T-helper 2 cell treated with Interferon-gamma antibody and Interleukin-4, amounts not matched to agents 100 ng/mL and 5 ng/mL, for 36 hours (primary cell): ENCODE measurements around the gene PSMD1. TPM values are rescaled to one million over a fixed set of nuclear protein-coding genes. Genes with fewer than 3 reads are reported as not detected.
"Not testable (repeated sequence)": the region's sequence is repeated elsewhere in the genome, so short reads cannot be mapped to it uniquely, and the experiment has no call there.

Experiments used
- intact Hi-C: fragments of 100-400 bp; cut with micrococcal nuclease; formaldehyde crosslinking; loops from one replicate; pipeline ENCODE4 v1.15.1; 2023
- total RNA-seq: library from RNA; stranded (reverse); gene quantifications from 2 replicates; pipeline ENCODE4 v1.2.3, GENCODE V29; 2022

The PSMD1 gene
- total RNA-seq, 1 donor from 2014 or later, result 122 TPM

DNA sequence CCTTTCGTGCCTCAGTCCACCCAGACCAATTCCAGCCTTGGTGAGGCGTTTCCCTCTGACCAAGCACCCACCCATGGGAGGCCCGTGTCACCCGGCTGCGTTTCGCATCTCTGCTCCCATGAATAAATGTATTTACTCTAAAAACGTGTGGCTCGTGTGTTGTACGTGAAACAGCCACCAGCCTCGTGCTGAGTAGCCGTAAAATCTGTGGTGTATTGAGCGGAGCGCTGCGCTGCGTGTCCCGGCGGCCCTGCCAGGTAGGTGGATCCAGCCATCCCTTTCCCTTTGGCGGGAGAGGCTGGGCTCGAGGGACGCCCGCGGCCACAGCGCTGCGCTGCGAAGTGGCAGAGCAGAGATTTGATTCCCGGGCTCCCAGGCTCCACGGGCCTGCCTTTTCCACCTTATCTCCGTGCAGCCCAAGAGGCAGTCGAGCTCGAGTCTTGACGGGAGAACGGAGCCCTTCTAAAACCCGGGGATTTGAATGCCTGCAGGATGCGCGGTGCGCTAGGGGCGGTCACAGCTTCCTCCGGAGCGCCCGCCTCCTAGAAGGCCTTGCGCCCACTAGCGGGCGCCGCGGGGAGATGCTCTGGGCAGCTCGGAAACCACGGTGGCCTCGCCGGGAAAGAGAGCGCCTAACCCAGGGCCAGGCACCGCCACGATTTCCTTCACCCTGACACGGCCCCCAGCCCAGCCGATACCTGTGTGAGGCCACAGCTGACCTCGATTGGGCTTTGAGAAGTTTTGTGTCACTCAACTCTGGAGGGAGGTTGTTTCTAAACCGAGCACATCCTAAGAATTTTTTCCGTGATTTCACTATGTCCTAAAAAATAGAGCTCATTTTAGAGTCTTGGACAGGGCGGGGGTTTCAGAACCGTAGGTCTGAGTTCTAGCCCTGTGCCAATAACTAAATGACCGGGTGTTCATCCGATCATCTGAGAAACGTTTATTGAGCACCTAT, 3.9 kb upstream of the PSMD1 start:
- intact Hi-C loops, result loop anchor here (2.0 to 10.0 kb wide), 4 partner anchors 150 to 410 kb away; partner anchors contain the start of gene NCL

DNA sequence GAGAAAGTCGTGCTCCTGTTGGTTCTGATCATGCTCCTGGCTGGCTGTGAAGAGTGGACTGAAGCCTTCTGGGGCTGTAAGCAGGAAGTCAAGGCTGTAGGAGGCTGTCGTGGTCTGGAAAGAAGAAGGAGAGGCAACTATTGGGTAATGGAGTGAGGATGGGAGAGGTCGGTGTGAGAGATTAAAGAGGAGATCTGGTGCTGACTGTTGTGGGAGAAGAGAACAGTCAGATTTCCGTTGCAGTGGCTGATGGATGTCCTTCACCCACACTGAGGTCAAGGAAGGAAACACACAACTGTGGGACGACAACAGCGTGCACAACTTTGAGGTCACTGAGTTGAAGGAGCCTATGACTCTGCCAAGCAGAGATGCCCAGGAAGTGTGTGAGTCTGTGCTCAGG, 2.8 kb upstream of the PSMD1 start:
- intact Hi-C loops, result loop anchor here (2.0 to 10.0 kb wide), 4 partner anchors 152 to 408 kb away; partner anchors contain the start of gene NCL

DNA sequence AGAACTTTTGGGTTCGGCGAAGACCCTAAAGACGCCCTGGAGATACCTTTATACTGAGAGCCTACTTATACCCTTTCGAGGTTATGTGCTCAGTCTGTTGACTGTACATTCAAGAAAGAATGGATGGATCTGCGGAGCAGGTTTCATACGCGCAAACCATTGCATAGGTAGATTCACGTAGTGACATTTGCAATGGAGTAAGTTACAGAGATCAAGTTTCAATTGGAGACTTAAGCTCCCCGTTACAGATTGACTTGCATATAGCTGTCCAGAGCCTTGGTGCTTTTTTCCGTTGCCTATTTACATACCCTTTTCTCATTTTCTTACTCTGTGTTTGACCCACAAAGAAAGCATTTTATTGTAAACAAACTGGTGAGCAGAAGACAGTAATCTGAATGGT, 923 bp downstream of the PSMD1 start:
- intact Hi-C loops, result loop anchor here (2.0 to 10.0 kb wide), 3 partner anchors 141 to 1495 kb away; partner anchors contain the start of genes ARMC9, EIF4E2 and TIGD1

DNA sequence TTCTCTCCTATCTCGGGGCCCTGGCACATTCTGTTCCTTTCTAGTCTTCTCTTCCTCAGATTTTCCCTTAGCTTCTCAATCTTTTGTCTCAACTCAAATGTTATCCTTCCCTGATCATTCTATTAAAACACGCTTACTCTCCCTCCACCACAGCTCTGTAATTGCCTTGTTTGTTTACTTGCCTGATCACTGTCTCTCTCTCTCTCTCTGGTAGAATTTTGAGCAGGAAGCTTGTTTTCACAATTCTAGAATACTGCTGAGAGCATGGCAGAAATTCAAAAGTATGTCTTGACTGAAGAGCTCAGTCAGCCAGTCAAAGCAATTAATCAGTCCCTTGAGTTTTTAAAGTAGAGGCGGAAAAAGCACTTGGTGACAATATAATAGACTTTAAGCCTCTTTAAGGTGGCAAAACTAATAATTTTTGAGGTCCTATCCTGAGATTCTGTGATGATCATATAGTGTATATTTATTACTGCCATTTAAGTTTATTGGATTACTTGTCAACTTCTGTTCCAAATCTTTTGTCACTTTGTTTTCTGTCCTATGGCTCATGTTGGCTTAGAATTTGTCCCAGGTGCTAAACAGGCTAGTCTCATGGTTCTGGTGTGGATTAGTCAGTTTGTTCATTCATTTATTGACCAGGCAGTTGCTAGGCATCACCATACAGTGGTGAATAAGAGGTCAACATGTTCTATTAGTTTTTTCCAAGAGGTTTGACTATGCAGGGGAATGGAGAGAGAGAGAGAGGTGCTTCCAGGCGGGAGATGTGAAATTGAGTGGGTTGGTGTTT, 2.3 kb downstream of the PSMD1 start:
- intact Hi-C loops, result loop anchor here (5.0 to 10.0 kb wide), 2 partner anchors 404 to 1493 kb away; partner anchors contain the start of genes EIF4E2 and TIGD1

DNA sequence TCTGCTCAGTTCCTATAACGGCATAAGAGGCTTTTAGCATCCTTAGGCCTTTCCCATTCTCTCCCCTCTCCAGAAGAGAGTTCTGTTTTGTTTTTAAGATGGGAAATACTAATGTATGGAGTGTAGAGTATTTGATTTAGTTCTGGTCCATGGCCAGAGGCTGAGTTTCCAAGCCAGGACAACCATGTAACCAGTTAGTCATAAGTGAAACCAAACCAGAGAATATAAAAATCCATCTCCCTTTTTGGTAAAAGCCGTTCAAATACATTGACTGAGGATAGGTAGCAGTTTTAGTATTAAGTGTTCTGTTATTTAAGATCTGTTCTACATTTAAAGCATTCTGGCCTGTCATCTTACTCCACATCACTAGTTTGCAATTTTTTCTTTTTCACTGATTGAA, 3.1 kb downstream of the PSMD1 start:
- intact Hi-C loops, result loop anchor here (5.0 to 10.0 kb wide), 2 partner anchors 405 to 1493 kb away; partner anchors contain the start of genes EIF4E2 and TIGD1

DNA sequence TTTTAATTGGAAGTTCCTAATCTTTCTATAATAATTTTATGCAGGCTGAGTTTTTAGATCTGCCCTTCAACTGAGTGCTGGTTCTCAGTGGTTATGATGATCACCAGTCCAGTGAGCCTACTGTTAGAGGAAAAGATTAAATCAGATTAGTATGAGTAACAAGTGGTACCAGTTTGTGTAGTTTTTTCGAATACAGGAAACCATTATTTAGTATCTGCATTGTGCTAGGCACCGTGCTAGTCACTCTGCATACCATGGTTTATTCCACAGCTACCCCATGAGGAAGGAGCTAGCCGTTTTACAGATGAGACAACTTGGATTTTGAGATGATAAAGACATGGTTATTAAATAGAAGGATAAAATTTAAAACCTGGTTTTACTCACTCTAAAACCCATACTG, 6.1 kb downstream of the PSMD1 start:
- intact Hi-C loops, result no loop called here

DNA sequence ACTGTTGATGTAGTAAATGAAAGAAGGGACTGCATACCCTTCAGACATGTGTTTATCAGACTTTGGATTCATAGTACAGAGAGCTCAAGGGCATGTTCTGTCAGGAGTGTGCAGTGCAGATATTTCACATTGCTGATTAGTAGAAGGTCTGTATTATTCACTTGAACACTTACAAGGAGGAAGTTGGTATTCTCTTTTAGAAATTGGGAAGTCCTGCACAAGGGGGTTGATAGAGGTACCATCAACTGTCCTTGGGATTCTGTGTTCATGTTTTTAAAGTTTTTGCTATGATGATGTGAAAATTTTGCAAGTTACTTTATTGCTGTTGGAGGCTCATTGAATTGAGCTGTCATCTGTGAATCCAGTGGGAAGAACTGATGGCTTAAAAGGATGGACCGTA, 6.7 kb downstream of the PSMD1 start:
- intact Hi-C loops, result no loop called here

DNA sequence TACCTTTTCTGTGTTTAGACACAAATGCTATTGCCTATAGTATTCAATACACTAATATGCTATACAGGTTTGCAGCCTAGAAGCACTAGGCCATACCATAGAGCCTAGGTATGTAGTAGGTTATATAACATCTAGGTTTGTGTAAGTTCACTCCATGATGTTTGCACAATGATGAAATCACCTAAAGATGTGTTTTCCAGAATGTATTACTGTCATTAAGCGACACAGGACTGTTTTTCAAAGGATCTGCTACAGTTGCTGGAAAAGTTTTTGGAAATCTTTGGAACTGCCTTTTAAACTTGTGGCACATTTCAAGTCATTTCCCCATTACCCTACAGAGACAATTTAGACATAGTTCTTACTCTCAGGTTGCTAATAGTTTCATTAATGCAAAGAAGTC, 9.3 kb downstream of the PSMD1 start:
- intact Hi-C loops, result no loop called here

DNA sequence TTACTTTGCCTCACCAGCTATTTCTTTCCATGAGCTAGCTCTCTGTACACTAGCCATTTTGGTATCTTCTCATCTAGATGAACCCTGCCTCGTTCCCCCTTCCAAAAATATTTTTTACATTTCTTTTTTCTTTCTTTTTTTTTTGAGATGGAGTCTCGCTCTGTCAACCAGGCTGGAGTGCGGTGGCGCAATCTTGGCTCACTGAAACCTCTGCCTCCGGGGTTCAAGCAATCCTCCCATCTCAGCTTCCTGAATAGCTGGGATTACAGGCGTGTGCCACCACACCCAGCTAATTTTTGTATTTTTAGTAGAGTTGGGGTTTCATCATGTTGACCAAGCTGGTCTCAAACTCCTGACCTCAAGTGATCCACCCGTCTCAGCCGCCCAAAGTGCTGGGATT, 10.9 kb downstream of the PSMD1 start:
- intact Hi-C loops, result not testable (repeated sequence)

DNA sequence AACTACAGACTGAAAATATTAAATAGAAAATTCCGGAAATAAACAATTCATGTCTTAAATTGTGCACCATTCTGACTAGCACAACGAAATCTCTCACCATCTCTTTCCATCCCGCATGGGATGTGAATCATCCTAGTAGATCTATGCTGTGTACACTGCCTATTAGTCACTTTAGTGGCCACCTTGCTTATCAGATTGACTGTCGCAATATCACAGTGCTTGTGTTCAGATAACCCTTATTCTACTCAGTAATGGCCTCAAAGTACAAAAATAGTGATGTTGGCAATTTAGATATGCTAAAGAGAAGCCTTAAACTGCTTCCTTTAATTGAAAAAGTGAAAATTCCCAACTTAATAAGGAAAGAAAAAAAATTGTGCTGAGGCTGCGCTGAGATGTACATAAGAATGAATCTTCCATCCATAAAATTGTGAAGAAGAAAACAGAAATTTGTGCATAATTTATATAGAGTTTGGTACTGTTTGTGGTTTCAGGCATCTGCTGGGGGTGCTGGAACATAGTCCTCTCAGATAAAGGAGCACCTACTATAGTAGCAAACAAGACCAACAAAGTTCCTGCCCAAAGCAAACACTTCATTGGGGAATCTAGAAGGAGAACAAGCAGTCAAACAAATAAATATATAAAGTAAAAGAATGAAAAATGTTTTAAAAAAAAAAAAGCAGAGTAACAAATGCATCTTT, 12.0 kb downstream of the PSMD1 start:
- intact Hi-C loops, result no loop called here

DNA sequence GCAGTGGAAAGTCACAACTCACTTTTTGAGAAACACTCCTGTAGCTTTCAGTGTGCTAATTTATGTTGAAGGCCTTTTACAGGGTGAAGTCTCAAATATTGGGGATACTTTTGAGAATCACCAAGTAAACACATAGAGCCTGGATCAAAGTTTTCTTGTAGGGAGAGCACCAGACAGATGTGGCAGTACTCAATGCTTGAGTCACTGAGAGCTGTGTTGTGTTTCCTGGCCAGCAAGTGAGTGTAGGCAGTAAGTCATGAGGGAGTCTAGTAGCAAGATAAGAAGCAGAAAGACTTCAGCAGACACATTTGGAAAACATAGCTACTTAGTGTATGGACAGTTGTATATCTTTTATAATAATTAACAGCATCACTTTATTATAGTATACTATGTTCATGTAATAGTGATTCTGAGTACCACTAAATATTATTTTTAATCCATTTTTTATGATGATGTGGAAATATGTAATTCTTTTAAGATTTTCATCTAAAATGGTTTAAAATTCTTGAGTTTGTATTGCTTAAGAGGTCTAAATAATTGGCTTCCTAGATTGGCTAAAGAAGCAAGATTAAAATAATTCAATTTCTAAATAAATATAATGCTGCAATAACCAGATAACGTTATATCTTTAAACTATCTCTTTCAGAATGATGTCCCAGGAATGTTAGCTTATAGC, 12.8 kb downstream of the PSMD1 start:
- intact Hi-C loops, result no loop called here

DNA sequence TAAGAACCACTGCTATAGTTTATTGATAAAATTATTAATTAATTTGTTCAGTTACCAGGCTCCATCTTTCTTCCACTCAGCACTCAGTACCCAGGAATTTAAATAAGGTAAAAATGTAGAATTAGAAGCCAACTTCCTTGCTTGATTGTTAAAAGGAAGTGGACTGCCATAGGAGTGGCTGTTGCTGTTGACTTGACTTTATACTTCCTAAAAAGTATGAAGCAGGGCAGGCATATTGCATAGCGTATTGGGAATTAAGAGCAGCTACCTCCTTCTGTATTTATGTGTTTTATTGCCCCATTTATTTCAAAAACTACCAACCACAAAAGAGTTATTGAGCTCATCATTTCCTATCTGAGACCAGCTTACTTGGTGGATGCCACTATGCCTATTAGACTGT, 27.9 kb downstream of the PSMD1 start:
- intact Hi-C loops, result no loop called here

DNA sequence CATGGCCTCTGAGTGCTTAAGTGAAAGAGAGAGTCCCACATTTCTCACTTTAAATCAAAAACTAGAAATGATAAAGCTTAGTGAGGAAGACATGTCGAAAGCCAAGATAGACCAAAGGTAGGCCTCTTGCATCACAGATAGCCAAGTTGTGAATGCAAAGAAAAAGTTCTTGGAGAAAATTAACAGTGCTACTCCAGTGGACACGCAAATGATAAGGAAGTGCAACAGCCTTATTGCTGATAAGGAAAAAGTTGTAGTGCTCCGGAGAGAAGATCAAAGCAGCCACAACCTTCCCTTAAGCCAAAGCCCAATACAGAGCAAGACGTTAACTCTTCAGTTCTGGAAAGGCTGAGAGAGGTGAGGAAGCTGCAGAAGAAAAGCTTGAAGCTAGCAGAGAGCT, 32.1 kb downstream of the PSMD1 start:
- intact Hi-C loops, result no loop called here

DNA sequence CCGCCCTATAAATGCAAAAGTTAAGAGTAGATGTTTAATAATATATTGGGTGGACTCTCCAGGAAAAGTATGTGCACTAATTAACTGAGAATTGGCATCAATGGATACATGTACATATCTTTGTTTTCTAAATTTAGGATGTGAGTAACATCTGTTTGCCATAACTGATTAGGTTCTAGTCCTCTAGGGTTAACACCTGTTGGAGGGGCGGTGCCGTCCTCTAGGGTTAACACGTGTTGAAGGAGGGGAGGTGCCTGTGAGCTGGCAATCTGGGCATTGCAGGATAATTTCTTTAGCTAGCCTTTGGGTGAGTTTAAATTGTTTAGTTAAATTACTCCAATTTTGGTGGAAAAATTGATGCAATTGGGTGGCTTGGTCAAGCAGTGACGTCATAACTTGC, 37.3 kb downstream of the PSMD1 start:
- intact Hi-C loops, result no loop called here

DNA sequence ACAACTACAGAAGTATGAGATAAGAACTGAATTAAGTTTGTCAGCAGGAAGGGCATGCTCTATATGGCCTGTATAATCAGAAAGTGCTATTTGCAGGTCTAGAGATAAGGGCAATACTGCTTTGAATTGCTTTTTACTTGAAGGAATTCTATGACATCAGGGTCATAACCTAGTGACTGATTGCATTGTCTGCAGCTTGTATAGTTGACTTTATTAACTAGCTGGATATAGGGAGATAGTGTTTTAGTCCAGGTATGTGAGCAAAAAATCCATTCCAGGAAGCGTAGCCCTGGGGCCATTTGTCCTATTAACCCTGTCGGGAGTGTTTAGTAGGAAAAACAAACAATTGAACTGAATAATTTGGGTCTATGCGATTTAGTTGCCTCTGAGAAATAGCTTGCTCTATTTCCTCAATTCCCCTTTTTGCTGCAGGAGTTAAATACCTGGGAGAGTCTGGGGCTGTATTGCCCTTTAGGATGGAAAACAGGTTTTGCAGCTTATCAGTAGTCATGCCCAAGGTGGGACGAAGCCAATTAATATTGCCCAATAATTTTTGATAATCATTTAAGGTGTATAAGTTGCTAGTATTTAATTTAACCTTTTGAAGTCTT, 38.2 kb downstream of the PSMD1 start:
- intact Hi-C loops, result no loop called here

DNA sequence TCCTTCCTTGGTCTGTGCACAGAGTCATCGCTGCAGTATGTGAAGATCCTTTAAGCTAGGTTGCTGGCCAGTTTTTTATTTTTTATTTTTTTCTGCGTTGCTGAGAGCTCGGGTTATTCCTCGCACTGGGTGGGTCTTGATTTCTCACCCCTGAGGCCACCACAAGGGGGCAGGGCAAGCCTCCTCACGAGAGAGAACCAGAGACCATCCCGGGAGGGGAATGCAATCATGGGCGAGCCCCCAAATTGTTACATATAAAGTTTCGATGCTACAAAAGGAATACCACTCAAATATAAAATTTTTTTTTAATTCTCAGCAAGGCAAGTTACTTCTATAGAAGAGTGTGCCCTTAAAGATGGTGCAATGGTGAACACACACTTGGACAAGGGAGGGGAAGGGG, 43.3 kb downstream of the PSMD1 start:
- intact Hi-C loops, result no loop called here

DNA sequence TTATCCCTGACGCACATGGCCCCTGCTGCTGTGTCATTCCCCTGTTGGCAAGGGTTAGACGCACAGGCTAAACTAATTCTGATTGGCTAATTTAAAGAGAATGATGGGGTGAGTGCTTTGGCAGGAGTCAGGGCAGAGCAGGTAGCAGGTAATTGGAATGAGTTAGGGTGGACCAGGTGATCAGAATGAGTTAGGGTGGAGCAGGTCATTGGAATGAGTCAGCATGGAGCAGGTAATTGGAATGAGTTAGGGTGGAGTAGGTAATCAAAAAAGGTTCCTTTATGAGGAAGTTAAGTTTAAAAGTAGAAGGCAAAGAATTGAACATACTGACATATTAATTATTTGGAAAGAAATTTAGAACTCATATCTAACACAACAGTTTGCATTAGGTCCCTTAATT, 43.7 kb downstream of the PSMD1 start:
- intact Hi-C loops, result not testable (repeated sequence)

DNA sequence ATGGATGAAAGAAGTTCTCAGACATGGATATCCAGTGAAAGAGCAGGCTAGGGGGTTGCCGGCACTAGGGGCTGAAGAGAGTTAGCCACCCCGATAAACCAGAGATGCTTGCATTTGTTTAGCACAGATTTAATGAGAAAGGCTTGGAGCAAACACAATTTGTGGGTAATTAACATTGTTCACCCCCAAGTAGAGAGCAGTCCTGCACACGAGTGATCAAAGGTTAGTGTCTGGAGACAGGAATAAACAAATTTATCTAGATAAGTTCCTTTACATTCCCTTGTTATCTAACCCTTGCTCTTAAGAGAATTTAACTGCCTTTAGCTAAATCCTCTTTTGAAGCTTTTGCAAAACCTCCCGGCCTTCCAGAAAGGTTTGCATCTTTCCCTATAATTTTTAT, 44.3 kb downstream of the PSMD1 start:
- intact Hi-C loops, result no loop called here

DNA sequence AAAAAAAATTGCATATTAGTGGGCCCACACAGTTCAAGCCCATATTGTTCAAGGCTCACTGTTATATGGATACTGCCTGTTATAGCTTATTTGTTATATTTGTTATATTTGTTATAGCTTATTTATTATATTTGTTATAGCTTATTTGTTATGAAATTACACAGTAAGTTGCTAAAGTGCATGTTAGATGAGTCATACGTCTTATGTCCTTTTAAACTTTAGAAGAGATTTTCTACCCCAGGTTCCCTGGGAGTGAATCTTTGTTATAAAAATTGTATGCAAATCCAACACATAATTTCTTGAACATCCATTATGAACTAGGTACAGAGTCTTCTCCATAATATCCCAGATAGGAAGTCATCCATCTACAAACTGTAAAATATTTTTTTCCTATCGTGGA, 46.1 kb downstream of the PSMD1 start:
- intact Hi-C loops, result no loop called here

DNA sequence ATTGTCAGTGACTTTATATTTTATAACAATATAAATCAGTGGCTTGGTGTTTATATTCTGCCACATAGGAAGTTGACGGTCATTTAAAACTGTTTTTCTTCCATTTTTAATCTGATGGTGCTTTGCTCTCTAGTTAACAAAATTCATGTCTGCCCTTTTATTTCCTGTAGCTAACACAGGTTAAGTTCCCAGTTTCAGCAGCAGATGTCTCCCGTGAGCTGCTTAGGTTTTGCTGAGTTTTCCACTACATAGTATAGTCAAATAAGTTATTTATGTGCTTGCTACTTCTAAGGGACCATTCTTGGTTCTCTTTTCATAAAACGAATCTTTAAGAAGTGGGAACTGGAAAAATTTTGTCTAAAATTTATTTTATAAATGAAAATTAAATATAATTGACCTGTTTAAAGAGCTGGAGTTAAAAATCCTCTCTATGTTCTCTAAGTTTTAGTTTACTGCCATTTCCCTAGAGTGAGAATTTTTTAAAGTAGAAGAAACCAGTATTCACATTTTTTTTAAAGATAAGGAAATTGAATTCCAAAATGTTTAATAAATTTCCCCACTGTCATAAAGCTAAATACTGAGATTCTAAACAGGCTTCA, 47.5 kb downstream of the PSMD1 start:
- intact Hi-C loops, result loop anchor here (1.0 to 2.0 kb wide), 3 partner anchors 123 to 348 kb away; no protein-coding TSS in a partner anchor
